ENCODE data around the gene INAFM2.

DNA sequence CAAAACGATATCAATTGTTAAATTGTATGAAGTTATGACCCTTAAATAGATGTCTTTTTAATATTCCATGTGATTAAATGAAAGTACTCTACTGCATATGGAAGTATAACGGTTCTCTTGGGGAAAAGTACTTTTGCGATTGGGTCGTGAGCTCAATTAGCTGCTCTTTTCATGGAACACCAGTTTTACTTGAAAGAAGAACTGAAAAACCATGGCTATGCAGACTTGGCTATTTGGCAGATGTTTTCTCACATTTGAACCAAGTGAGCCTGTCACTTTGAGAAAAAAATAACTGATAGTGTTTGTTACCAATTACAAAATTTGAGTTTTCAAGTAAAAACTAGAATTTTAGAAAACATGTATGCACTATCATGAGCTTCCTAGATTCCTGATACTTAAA, 5.9 kb upstream of the INAFM2 start:
- TF ChIP-seq EP300 (IDR thresholded peaks at IDR 0.05) (no peak), POLR2A (IDR thresholded peaks at IDR 0.05; ENCODE audit: low read length) (no peak), CTCF (IDR thresholded peaks at IDR 0.05) (no peak), MAFK (IDR thresholded peaks at IDR 0.05; ENCODE audit: partially characterized antibody) (no peak), PHF8 (IDR thresholded peaks at IDR 0.05; ENCODE audit: borderline replicate concordance, low read depth) (no peak), JUN (IDR thresholded peaks at IDR 0.05) (no peak), SMC3 (IDR thresholded peaks at IDR 0.05) (no peak), KDM1A (IDR thresholded peaks at IDR 0.05; ENCODE audit: low read depth) (no peak), USF2 (IDR thresholded peaks at IDR 0.05) (no peak), RARB (CRISPR knock-in tag; IDR thresholded peaks at IDR 0.05) (no peak), RCOR1 (IDR thresholded peaks at IDR 0.05; ENCODE audit: low read depth, low read length) (no peak), GATA3 (IDR thresholded peaks at IDR 0.05; ENCODE audit: borderline replicate concordance) (no peak)
- TF ChIP-seq, protein P1, sequence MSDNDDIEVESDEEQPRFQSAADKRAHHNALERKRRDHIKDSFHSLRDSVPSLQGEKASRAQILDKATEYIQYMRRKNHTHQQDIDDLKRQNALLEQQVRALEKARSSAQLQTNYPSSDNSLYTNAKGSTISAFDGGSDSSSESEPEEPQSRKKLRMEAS (IDR thresholded peaks at IDR 0.05), result no peak
